ENCODE measurements around the gene SLIT3.

DNA sequence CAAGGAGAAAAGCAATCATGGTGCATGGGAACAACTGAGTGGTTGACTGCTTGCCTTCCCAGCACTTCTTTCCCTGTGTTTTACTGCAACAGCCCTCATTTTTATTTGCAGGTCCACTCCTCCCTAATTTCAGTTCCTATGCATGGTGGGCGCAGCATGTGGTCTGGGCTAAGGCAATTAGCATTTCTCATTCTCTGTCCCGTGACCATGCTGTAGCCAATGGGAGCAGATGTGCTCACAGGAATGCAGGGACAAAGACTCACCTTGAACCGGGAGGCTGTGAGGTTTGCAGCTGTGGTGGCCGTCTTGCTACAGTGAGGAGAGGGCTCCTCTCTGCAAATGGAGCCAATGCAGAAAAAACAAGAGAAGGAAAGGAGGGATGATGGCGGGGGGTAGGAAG is 315.5 kb downstream of the SLIT3 start:
- TF ChIP-seq, protein P1, sequence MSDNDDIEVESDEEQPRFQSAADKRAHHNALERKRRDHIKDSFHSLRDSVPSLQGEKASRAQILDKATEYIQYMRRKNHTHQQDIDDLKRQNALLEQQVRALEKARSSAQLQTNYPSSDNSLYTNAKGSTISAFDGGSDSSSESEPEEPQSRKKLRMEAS (CRISPR knock-in tag; IDR thresholded peaks at IDR 0.05) = no peak
- no peak for TF ChIP-seq TAF1 (IDR thresholded peaks at IDR 0.05; ENCODE audit: control insufficient read depth, extremely low read depth, insufficient read depth, low read length, severe bottlenecking)
- TF ChIP-seq CTCF (IDR thresholded peaks at IDR 0.05 in 2 of 3, conservative IDR thresholded peaks at IDR 0.05 in 1 of 3; ENCODE audit: insufficient read depth in 2 of 3, low read depth in 1 of 3, low read length in 3 of 3) = no peak
- no peak for TF ChIP-seq POLR2B (IDR thresholded peaks at IDR 0.05; ENCODE audit: low read depth, partially characterized antibody)
- no peak for TF ChIP-seq JUND (IDR thresholded peaks at IDR 0.05; ENCODE audit: borderline replicate concordance, low read depth, low read length)
- no peak for TF ChIP-seq JUND (tag; IDR thresholded peaks at IDR 0.05; ENCODE audit: borderline replicate concordance, low read depth, low read length)
- no peak for TF ChIP-seq RNF219 (CRISPR knock-in tag; IDR thresholded peaks at IDR 0.05)
- TF ChIP-seq ELF4 (CRISPR knock-in tag; IDR thresholded peaks at IDR 0.05) = no peak
- TF ChIP-seq HMGN3 (IDR thresholded peaks at IDR 0.05; ENCODE audit: borderline replicate concordance, extremely low read depth, insufficient read length, low read depth, low read length) = no peak
- no peak for TF ChIP-seq ZZZ3 (IDR thresholded peaks at IDR 0.05)
- no peak for TF ChIP-seq ZKSCAN8 (CRISPR knock-in tag; IDR thresholded peaks at IDR 0.05)
- no peak for TF ChIP-seq KDM5B (IDR thresholded peaks at IDR 0.05; ENCODE audit: insufficient replicate concordance, low read depth, low read length)
- TF ChIP-seq CBX5 (IDR thresholded peaks at IDR 0.05; ENCODE audit: borderline replicate concordance, low read depth) = no peak
- no peak for TF ChIP-seq ZNF57 (CRISPR knock-in tag; IDR thresholded peaks at IDR 0.05)
